GM19351 (cell line): ENCODE measurements around the gene MKLN1.
"Not testable (repeated sequence)": the region's sequence is repeated elsewhere in the genome, so short reads cannot be mapped to it uniquely, and the experiment has no call there.

Experiments
- ATAC-seq: cut with Tn5 transposase; IDR thresholded peaks from one replicate; pipeline ENCODE4 v1.9.1; 2021; ENCODE audit warnings: mild to moderate bottlenecking, moderate library complexity; ENCODE audit not compliant: unreplicated experiment

MKLN1 gene

GRCh38 chr7:131388126-131388525, 60.5 kb downstream of the MKLN1 start:
- no peak for ATAC-seq

GRCh38 chr7:131390275-131390674, 62.6 kb downstream of the MKLN1 start:
- no peak for ATAC-seq

GRCh38 chr7:131391145-131391544, 63.5 kb downstream of the MKLN1 start:
- no peak for ATAC-seq

GRCh38 chr7:131400681-131401176, 73.1 kb downstream of the MKLN1 start:
- no peak for ATAC-seq

- no peak for ATAC-seq
These were observed 73.5 kb downstream of the MKLN1 start for GRCh38 chr7:131401194-131401593.

- ATAC-seq: no peak
These were observed 75.6 kb downstream of the MKLN1 start for GRCh38 chr7:131403322-131403721.

GRCh38 chr7:131404226-131404911, 76.7 kb downstream of the MKLN1 start:
- ATAC-seq: no peak

- ATAC-seq: no peak
These were observed 81.6 kb downstream of the MKLN1 start for GRCh38 chr7:131409129-131409766.

- no peak for ATAC-seq
These were observed 84.4 kb downstream of the MKLN1 start for GRCh38 chr7:131412031-131412430.

- ATAC-seq: no peak
These were observed 86.0 kb downstream of the MKLN1 start for GRCh38 chr7:131413711-131414110.

- ATAC-seq: no peak
These were observed 96.6 kb downstream of the MKLN1 start for GRCh38 chr7:131424219-131424822.

- no peak for ATAC-seq
These were observed 98.3 kb downstream of the MKLN1 start for GRCh38 chr7:131425992-131426391.

GRCh38 chr7:131430826-131431225, 103.2 kb downstream of the MKLN1 start:
- not testable (repeated sequence) for ATAC-seq

- ATAC-seq: no peak
These were observed 103.6 kb downstream of the MKLN1 start for GRCh38 chr7:131431289-131431688.

- ATAC-seq: no peak
These were observed 104.1 kb downstream of the MKLN1 start for GRCh38 chr7:131431756-131432155.

- no peak for ATAC-seq
These were observed 108.7 kb downstream of the MKLN1 start for GRCh38 chr7:131436384-131436783.

- ATAC-seq: no peak
These were observed 111.3 kb downstream of the MKLN1 start for GRCh38 chr7:131438969-131439368.

- no peak for ATAC-seq
These were observed 115.8 kb downstream of the MKLN1 start for GRCh38 chr7:131443496-131443895.

- no peak for ATAC-seq
These were observed 117.0 kb downstream of the MKLN1 start for GRCh38 chr7:131444683-131445082.

- no peak for ATAC-seq
These were observed 121.8 kb downstream of the MKLN1 start for GRCh38 chr7:131449373-131449902.

GRCh38 chr7:131454498-131454897, 126.8 kb downstream of the MKLN1 start:
- ATAC-seq: no peak

GRCh38 chr7:131455001-131455400, 127.3 kb downstream of the MKLN1 start:
- no peak for ATAC-seq
